Smooth muscle cell (in vitro differentiated cells): ENCODE measurements around the gene CROCC. TPM values are rescaled to one million over a fixed set of nuclear protein-coding genes. Genes with fewer than 3 reads are reported as not detected.

Experiments
- DNase-seq: peaks from one replicate; lab custom pipeline; 2025; ENCODE audit not compliant: unreplicated experiment; lab: John Stamatoyannopoulos, UW
- H2AFZ ChIP-seq: fragments of 200-600 bp; sonication (generic); 2 replicates; pipeline ENCODE4 v1.6.0; 2016; ENCODE audit warnings: antibody characterized with exemption, low read depth, mild to moderate bottlenecking
- H3F3A ChIP-seq: fragments of 200-600 bp; sonication (generic); 2 replicates; pipeline ENCODE4 v1.6.0; 2017; ENCODE audit warnings: antibody characterized with exemption, low read depth
- H3K27ac ChIP-seq: fragments of 200-600 bp; sonication (generic); 2 replicates; pipeline ENCODE4 v1.5.1; 2016; ENCODE audit warnings: low read depth, mild to moderate bottlenecking
- H3K27me3 ChIP-seq: fragments of 200-600 bp; sonication (generic); 2 replicates; pipeline ENCODE4 v1.6.1; 2016; ENCODE audit warnings: low read depth, mild to moderate bottlenecking
- H3K36me3 ChIP-seq: fragments of 200-600 bp; sonication (generic); 2 replicates; pipeline ENCODE4 v1.5.1; 2016; ENCODE audit warnings: low read depth
- H3K4me1 ChIP-seq: fragments of 200-600 bp; sonication (generic); 2 replicates; pipeline ENCODE4 v1.5.1; 2016; ENCODE audit warnings: low read depth
- H3K4me2 ChIP-seq: fragments of 200-600 bp; sonication (generic); 2 replicates; pipeline ENCODE4 v1.6.0; 2016; ENCODE audit warnings: mild to moderate bottlenecking
- H3K4me3 ChIP-seq: fragments of 200-600 bp; sonication (generic); 2 replicates; pipeline ENCODE4 v1.5.1; 2016; ENCODE audit warnings: mild to moderate bottlenecking
- H3K79me2 ChIP-seq: fragments of 200-600 bp; sonication (generic); 2 replicates; pipeline ENCODE4 v1.6.0; 2016; ENCODE audit warnings: low read depth, mild to moderate bottlenecking
- H3K9ac ChIP-seq: fragments of 200-600 bp; sonication (generic); 2 replicates; pipeline ENCODE4 v1.6.0; 2016; ENCODE audit warnings: low read depth
- H3K9me3 ChIP-seq: fragments of 200-600 bp; sonication (generic); replicated peaks from 2 replicates; pipeline ENCODE4 v1.5.1; 2016; ENCODE audit warnings: low read depth
- H4K20me1 ChIP-seq: fragments of 200-600 bp; sonication (generic); 2 replicates; pipeline ENCODE4 v1.6.0; 2016; ENCODE audit warnings: low read depth
- WGBS: methylation state at CpG from one replicate; pipeline ENCODE4 v1.1.7; 2016; ENCODE audit warnings: low lambda C conversion rate; 5-methylcytosine and 5-hydroxymethylcytosine counted together
- polyA plus RNA-seq: library from polyadenylated mRNA; unstranded; fragments of >200 nt; fragmentation: Nextera tagmentation; extraction: Ambion mirVana; gene quantifications from 2 replicates; pipeline ENCODE4 v1.2.1, GENCODE V29; 2016
- total RNA-seq: library from RNA; depleted of rRNA; stranded (reverse); fragments of >200 nt; gene quantifications from 2 replicates; pipeline ENCODE4 v1.2.3, GENCODE V29; 2014
- TF ChIP-seq, protein P1 (sequence below): fragments of 200-600 bp; sonication (generic); IDR thresholded peaks from 2 replicates; pipeline ENCODE4 v1.5.1; 2017; ENCODE audit warnings: borderline replicate concordance, mild to moderate bottlenecking, antibody characterized with exemption; ENCODE audit not compliant: insufficient read depth, poor library complexity, severe bottlenecking

Gene CROCC
- total and polyA plus RNA-seq, 2 experiments from 2014 or later = 19.7 to 24.0 TPM

DNA sequence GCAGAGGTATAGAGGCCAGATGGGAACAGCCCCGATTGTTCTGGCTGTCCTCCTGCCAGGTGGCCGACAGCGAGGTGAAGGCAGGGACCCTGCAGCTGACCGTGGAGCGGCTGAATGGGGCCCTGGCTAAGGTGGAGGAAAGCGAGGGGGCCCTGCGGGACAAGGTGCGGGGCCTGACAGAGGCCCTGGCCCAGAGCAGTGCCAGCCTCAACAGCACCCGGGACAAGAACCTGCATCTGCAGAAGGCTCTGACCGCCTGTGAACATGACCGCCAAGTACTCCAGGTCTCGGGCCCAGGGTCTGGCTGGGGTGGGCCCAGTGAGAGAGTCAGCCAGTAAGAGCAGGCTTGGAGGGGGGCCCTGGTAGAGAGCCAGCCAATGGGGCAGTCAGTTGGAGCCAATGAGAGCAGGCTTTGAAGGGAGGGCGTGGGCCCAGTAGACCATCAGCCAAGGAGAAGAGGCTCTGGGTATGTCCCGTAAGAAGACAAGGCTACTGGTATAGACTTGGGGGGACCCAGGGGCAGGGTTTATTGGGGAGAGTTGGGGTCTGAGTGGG, 47.4 kb downstream of the CROCC start:
- Histone ChIP-seq H2AFZ (no peak overlapping the region), H3K9me3 (no peaks in the 10 kb centered on the region), H3K27ac (no peak overlapping the region), H3K4me1 (peaks cover 8% of the 10 kb centered on the region), H3K4me2 (no peak overlapping the region), H3F3A (peaks cover 11% of the 10 kb centered on the region), H3K9ac (no peak overlapping the region), H4K20me1 (peaks cover 22% of the 10 kb centered on the region), H3K4me3 (no peak overlapping the region), H3K79me2 (no peaks in the 10 kb centered on the region), H3K36me3 (no peaks in the 10 kb centered on the region), H3K27me3 (no peaks in the 10 kb centered on the region)
- DNase-seq = no peak
- 94% methylated on average over 13 of the region's 14 CpGs for WGBS
- TF ChIP-seq, protein P1, sequence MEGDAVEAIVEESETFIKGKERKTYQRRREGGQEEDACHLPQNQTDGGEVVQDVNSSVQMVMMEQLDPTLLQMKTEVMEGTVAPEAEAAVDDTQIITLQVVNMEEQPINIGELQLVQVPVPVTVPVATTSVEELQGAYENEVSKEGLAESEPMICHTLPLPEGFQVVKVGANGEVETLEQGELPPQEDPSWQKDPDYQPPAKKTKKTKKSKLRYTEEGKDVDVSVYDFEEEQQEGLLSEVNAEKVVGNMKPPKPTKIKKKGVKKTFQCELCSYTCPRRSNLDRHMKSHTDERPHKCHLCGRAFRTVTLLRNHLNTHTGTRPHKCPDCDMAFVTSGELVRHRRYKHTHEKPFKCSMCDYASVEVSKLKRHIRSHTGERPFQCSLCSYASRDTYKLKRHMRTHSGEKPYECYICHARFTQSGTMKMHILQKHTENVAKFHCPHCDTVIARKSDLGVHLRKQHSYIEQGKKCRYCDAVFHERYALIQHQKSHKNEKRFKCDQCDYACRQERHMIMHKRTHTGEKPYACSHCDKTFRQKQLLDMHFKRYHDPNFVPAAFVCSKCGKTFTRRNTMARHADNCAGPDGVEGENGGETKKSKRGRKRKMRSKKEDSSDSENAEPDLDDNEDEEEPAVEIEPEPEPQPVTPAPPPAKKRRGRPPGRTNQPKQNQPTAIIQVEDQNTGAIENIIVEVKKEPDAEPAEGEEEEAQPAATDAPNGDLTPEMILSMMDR = no peak

DNA sequence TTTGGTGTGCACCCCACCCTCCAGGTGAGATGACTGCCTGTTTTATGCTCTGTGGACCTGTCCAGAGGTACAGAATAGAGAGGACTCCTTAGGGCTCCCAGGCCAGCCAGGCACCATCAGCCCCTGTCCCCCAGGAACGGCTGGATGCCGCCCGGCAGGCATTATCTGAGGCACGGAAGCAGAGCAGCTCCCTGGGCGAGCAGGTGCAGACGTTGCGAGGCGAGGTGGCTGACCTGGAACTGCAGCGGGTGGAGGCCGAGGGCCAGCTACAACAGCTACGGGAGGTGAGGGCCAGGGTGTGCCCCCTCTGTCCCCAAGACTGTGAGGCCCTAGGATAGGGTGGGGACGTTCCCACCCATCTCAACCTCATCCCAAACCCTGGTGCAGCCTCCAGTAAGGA, 47.9 kb downstream of the CROCC start:
- H3K36me3 ChIP-seq = no peaks in the 10 kb centered on the region
- no peaks in the 10 kb centered on the region for H3K79me2 ChIP-seq
- TF ChIP-seq, protein P1 = no peak
- DNase-seq = no peak
- no peak overlapping the region for H2AFZ ChIP-seq
- no peak overlapping the region for H3K27ac ChIP-seq
- WGBS = 98% methylated on average over 12 of the region's 12 CpGs
- no peaks in the 10 kb centered on the region for H3K9me3 ChIP-seq
- no peaks in the 10 kb centered on the region for H3K27me3 ChIP-seq
- peaks cover 8% of the 10 kb centered on the region for H3K4me1 ChIP-seq
- H3F3A ChIP-seq = peaks cover 11% of the 10 kb centered on the region
- no peak overlapping the region for H3K4me3 ChIP-seq
- H3K4me2 ChIP-seq = no peak overlapping the region
- H4K20me1 ChIP-seq = peaks cover 22% of the 10 kb centered on the region
- no peak overlapping the region for H3K9ac ChIP-seq

DNA sequence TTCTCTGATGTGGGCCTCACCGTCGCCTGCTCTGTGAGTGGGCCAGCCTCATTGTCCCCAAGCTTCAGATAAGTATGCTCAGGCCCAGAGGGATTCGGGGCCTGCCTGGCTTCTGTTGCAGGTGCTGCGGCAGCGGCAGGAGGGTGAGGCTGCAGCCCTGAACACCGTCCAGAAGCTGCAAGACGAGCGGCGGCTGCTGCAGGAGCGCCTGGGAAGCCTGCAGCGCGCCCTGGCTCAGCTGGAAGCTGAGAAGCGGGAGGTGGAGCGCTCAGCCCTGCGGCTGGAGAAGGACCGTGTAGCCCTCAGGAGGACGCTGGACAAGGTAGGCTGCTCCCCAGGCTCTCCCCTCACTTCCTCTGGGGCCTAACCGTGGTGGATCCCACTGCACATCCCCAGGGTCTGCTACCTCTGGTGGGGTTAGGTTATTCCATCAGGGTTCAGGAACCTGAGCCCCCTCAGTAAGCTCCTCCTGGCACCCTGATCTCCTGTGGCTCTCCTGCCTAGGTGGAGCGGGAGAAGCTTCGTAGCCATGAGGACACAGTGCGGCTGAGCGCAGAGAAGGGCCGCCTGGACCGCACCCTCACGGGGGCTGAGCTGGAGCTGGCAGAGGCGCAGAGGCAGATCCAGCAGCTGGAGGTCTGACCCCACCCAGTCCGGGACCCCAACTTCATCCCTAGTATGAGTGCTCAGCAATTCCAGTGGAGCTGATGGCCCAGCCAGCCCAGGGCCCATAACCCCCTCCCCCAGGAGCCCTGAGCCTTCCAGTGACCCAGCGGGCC, 48.6 kb downstream of the CROCC start:
- Histone ChIP-seq H3K4me1 (peaks cover 8% of the 10 kb centered on the region), H3K27ac (no peak overlapping the region), H4K20me1 (peaks cover 25% of the 10 kb centered on the region), H3K27me3 (no peaks in the 10 kb centered on the region), H3K4me2 (no peak overlapping the region), H3F3A (peaks cover 11% of the 10 kb centered on the region), H3K79me2 (no peaks in the 10 kb centered on the region), H2AFZ (no peak overlapping the region), H3K9me3 (no peaks in the 10 kb centered on the region), H3K36me3 (no peaks in the 10 kb centered on the region), H3K9ac (no peak overlapping the region), H3K4me3 (no peak overlapping the region)
- TF ChIP-seq, protein P1 = no peak
- DNase-seq = no peak
- WGBS = 97% methylated on average over 28 of the region's 28 CpGs
